H4 (cell line): ENCODE measurements around the gene AGBL1. TPM values are rescaled to one million over a fixed set of nuclear protein-coding genes. Genes with fewer than 3 reads are reported as not detected.

Experiments
- DNase-seq: peaks from one replicate; pipeline ENCODE4 v3.0.0-alpha.2; 2015; ENCODE audit warnings: low spot score
- total RNA-seq: library from RNA; depleted of rRNA; stranded (reverse); fragments of >200 nt; shearing (Covaris generic); gene quantifications from 2 replicates; pipeline ENCODE4 v1.2.3, GENCODE V29; 2014

AGBL1 gene
- total RNA-seq, 1 experiment from 2014 or later, result not detected

DNA sequence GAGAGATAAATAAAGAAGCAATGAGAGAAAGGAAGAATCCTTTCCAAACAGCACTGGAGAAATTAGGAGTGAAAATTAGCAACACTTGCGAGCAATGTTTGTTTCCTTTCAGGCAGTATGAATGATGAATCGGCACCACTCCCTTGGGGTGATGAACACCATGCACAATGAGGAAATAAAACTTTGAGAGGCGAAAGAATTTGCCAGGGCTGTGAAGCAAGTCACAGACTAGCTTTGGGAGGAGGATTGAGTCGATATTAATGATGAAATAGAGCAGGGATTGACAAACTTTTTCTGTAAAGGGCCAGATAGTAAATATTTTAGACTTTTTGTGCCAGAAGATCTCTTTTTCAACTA, 237.7 kb downstream of the AGBL1 start:
- no peak for DNase-seq

DNA sequence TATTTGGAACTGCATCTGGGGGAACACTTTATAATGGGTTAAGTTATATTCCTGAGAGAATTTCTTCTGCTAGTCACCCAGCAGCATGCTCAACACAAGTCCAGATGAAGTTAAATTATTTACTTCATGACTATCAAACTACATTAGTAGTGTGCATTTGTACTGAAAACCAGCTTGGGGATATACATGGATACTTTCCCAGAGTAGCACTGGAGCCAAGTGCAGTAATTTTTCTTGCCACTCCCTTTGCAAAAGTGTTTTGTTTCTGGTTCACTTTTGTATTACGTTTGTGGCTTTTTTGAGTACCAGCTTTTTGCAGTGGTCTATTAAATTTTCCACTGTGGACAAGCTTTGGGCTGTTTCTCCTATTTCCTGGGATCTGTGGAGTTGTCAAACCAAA, 243.0 kb downstream of the AGBL1 start:
- DNase-seq, result no peak

DNA sequence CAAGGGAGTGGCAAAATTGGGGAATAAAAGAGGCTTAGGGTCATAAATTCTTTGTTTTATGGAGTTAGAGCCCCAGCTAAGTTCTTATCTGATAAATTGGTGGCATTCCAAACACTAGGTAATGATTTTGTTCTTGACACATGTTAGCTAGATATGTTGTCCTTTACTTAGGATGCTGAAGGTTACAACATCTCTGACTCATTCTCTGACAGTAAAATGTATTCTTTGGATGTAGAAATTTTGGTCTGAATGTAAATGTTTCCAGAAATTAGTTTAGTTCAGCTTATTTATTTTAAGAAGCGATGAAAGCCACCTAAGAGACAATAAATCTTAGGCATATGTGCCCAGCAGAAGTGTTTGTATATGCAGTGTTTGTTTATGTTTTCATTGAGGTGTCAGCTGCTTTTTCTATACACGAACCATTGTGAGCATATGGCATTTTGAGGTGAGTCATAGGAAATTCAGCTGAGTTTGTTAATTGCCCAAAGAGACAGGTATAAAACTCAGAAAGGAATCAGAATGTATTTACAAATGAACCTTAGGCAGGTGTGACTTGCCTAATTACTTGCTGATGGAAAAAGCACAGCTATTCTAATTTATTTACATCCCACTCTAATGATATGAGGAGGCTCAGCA, 247.7 kb downstream of the AGBL1 start:
- DNase-seq, result no peak

DNA sequence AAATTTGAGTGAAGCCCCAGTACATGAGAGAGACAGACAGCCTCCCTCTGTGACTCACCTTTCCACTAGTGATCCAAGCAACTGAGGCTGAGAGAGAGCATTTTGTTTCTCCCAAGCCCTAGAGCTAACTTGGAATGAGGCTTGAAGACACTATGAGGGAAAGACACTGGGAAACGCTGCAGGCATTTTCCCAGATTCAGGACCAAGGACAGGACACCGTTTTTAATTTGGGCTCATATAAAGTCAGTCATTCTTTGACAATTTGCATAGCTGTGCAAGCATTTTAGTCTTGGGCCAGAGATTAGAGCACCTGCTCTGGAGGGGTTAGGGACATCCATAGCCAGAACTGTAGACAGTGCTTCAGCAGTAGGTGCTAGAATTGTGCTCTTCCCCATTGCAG, 249.0 kb downstream of the AGBL1 start:
- DNase-seq, result no peak

DNA sequence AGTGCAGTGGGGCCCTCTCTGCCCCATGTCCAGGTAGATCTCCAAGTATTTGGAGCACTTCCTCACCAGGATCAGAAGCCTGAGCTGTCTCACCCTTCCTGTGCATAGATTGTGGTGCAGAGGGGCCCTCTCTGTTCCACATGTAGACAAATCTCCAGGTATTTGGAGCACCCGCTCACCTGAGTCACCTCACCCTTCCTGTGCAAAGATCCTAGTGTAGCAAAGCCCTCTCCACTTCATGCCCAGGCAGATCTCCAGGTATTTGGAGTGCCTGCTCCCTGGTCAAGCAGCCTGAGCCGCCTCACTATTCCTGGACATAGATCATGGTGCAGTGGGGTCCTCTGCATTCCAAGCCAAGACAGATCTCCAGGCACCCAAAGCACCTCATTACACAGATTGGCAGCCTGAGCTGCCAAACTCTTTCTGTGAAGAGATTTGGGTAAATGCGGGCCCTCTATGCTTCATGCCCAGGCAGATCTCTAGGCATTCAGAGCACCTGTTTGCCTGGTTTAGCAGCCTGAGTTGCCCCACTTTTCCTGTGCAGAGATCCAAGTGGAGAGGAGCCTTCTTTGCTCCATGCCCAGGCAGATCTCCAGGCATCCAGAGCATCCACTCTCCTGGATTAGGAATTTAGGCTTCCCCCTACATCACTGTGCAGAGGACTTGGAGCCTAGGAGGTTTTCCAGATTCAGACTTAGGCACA, 249.8 kb downstream of the AGBL1 start:
- no peak for DNase-seq

DNA sequence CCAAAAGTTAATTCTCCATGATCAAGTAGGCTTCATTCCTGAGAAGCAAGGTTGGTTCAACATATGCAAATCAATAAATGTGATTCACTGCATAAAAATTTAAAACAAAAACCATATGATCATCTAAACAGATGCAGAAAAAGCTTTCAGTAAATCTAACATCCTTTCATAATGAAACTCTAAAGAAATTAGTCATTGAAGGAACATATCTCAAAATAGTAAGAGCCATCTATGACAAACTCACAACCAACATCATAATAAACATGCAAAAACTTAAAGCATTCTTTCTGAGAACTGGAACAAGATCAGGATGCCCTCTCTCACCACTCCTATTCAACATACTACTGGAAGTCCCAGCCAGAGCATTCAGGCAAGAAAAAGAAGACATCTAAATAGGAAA, 254.1 kb downstream of the AGBL1 start:
- no peak for DNase-seq

DNA sequence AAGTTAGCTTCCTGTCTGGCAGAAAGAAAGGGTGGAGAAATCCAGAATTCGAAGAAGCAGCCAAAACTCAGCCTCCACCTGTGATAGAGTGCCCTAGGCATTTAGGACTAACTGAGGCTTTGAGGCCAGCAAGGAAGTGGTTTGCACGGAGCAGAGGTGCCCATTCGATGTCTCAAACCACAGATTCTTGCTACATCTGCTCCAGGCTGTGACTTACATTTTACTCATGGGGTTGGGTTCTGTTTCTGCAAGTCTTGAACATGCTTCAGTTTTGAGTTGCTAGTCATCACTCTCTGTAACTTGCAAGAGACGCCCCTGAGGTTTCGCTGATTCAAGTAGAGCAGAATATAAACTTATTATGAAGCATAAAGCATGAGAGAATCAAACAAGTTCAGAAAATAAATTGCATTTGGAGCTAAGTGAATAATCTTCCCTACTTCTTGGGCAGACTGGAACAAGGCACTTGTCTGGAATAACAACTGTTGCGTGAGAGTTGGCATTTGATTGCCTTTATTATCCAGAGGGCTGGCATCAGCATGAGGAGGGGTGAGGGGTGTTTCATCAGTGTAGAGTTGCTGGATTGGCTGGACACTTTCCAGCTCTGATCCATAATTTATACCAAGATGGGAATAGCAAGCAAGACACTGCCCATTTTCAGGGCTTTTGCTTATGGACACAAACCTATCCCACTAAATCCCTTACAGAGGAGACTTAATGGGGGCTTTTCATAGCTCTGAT, 256.5 kb downstream of the AGBL1 start:
- DNase-seq, result no peak

DNA sequence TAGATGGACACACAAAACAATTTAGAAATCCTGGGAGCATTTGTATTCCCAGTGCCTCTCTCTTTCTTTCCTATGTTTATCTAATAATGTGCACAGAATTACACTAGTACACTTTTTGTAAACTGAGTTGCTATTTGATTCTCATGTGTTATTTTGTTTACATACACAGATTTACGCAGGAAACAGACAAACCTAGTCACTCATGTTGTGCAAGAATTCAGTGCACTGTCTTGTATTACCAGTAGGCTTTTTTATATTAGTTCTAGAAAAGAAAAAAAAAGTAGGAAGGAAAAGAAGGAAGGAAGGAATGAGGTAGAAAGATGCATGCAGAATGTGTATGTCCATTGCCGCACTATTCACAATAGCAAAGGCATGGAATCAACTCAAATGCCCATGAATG, 257.4 kb downstream of the AGBL1 start:
- no peak for DNase-seq

DNA sequence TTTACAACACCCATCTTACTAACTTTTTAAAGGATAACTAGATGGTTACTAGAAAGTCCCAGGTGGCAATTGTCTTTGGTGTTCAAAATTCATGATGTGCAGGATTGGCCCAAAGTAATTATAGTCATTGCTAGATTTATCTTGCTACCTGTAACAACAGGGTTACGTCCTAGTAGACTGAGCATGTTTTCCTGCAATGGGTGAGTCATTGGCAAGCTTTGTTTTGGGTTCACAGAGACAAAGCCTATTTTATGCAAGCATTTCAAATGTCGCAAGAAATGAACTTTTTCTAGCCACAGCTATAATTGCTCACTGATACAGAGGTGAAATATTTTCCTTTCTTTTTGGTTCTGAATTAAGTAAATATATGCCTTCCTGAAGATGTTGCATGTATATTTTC, 267.6 kb downstream of the AGBL1 start:
- DNase-seq, result no peak

DNA sequence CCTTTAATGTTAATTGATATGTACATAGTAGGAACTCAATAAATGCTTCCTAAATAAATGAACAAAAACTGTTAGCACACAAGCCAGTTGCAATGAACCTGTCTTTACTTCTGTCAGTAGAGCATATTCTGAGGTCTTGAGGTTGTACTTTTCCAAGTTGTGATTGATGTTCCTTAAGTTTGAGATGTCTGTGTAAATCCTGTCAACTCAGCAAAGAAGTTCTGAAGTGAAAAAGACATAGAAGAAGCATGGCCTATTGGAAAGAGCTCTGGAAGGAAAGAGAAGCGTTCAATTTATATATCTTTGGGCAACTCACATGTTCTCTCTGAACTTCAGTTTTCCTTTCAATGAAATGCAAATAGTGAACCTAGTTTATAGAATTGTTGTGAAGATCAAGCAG, 269.9 kb downstream of the AGBL1 start:
- DNase-seq, result no peak

DNA sequence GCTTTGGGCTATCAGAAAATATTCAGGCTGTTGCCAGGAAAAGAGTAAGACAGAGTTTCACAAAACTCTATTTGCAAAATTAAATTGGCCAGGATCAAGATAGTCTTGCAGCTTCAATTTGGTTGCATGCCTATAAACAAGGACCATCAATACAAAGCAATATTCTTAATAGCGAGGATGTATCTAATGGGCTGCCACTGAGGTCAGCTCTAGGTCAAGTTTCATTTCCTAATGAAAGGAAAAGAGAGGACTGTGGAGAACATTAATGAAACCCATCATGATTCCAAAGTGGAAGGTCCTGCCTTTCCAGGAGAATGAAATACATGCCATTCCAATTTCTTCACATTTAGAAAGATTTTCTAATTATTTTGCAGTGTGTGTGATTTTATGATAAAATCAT, 273.5 kb downstream of the AGBL1 start:
- no peak for DNase-seq

DNA sequence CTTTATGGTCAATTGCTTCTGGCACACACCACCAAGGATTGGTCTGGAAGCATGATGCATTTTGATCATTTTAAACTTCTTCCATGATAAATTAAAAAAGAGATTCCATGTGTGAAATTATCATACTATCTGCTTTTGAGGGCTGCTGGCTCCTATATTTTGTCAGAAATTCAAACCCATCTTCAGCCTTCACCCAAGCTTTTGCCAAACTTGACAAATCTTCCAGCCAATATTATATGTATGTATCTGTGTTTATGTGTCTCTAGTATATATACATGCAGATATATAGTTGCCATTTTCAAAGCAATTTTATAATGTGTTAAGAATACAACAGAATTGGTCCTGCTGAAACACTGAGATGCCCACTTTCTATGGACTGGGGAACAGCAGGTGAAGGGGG, 275.7 kb downstream of the AGBL1 start:
- no peak for DNase-seq

DNA sequence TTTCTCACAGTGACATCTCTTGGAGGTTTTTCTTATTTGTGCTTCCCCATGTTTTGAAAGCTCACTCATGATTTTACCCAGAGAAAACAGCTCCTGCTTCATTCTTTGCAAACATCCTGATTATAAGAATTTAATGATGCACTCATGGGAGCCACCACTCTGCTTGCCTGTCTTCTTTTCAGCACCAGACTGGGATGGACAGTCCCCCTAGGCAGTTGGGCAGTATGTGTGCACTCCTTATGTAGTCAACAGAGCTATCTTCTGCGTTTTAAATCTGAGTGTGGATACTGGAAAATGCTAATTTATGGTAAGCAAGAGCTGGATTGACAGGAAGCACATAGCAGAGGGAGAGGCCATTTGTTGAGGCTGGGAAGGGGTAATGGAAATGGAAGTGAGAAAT, 276.1 kb downstream of the AGBL1 start:
- no peak for DNase-seq

DNA sequence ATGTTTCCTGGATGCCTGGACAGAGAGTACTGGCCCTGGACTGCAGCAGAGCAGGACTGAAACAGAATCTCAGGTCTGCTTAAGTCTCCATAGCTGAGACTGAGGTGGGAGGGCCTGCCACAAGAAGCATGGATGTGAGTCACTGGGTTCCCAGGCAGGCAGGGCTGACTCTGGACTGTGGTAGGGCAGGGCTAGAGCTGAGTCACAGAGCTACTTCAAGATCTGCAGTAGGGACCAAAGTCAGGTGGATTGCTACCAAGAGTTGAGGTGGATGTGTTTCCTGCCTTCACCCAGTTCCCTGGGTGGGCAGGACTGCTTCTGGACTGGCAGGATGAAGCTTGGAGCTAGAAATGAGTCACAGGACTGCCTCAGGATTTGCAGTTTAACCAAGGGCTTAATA, 282.9 kb downstream of the AGBL1 start:
- no peak for DNase-seq

DNA sequence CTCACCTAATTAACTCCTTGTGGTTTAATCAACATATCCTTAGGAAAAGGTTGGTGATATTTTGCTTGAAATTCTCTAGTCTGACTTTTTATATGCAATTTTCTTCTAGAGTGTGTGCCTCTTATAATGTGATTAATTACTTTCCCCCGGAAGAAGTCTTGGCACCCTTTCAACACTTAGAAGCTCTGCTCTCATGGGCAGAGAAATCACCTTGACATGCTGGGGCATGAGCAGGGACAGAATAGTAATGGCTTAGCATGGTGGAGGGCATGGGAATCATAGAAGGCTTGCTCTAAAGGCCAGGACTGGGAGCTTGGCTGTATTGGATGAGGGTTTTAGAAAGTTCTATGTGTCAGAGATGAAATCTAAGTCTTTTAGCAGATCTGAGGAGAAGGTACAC, 293.5 kb downstream of the AGBL1 start:
- no peak for DNase-seq

DNA sequence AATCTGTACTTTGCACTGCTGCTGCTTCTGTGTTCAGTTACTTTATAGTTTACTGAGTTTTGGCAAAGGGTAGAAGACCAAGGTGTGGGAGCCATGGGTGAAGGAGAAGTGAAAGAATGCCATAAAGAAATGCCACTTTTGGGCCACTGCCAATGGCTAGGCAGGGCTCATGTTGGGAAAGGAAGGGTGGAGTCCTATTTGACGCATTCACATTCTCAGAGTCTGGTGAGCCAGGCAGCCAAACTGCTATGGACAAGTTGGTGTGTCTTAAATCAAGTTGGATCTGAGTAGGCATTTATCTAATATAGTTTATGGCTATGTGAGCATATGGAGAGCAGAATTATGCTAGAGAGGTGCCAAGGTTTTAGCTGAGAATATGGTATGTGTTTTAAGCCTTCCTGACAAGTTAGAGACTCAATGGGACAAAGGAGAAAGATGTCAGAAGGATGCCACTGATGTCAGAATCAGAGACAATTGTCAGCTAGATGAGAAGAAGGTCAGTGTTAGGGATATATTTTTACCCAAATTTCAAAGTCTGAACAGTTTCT, 296.1 kb downstream of the AGBL1 start:
- DNase-seq, result no peak

DNA sequence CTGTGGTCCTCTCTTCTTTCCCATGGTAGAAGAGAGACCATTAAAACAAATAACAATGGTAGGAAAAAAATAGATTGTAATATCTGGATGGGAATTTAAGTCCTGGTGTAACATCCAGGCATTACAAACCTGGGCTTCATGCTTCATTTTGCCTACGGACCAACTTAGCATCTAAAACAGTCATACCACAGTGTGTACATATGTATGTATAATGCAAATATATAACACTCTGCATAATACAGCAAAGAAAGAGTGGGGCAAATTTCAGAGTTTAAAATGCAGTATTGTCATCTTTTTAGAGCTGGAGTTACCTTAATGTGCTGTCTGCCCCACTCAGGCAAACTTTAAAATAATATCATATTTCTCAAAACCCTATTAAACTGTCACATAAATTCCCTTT, 298.2 kb downstream of the AGBL1 start:
- no peak for DNase-seq

DNA sequence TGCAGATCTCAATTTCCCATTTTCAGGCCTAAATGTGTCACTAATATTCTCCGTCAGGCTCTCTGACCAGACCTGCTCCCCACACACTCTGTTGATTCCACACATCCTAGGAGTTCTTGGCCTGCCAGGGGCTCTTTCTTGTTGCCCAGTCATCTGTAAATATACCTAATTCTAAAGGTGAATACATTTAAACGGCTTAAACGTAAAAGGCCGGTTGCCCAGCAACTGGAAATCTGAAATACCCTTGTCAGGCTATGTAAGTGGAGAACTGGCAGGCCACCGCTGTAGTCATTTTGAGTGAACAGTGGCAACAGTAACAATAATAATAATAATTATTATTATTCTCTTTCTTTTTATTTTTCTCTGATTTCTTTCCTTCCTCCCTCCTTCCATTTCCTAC, 302.7 kb downstream of the AGBL1 start:
- no peak for DNase-seq

DNA sequence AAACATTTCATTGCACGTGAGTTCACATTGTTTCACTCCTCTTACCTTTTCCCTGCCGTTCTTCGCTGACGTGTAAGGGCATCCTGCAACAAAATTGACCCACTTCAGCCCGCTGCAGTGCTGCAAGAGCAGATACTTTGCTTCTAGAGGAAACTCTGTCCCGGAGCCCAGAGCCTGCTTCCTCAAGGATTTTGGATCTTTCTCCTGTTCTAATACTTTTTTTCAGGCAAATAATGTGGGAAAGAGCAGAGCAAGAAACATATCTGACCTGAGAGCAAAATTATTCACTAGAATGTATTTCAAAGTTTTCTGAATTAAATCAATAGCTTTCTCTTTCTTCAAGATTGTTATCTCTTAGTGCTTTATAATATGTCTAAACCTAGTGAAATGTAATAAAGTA, 303.9 kb downstream of the AGBL1 start:
- no peak for DNase-seq

DNA sequence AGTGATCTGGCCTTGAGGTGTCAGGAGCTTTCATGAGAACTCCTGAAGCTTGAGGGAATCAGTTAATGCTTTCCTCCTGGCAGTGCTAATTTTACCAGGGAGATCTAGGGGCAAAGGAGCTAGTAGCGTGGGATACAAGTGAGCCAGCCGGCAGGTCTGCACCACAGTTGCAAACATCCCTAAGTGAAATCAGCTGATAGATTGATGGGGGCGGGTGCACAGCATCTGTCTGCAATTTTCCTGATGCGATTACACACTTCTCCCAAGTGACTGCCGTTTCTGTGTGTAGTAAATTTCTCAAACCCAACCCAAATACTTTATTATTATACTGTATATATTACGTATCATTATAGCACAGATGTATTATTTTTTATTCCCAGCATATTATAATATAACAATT, 304.5 kb downstream of the AGBL1 start:
- no peak for DNase-seq

DNA sequence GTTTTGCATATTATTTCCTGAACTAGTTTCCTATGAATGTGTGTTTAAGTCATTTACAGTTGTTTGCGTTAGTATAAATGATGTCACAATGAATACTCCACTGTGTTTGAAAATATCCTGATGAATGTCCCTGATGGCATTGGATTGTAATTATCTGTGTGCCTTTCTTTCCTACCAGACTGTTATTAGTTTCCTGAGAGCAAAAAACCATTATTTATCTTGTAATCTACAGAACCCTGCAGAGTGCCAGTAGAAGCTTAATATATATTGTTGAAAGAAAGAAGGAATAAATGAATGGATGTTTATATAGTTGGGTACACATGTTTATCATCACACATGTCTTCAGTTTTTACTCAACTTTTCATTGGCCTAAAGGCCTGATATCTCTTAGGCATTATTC, 312.6 kb downstream of the AGBL1 start:
- DNase-seq, result no peak

DNA sequence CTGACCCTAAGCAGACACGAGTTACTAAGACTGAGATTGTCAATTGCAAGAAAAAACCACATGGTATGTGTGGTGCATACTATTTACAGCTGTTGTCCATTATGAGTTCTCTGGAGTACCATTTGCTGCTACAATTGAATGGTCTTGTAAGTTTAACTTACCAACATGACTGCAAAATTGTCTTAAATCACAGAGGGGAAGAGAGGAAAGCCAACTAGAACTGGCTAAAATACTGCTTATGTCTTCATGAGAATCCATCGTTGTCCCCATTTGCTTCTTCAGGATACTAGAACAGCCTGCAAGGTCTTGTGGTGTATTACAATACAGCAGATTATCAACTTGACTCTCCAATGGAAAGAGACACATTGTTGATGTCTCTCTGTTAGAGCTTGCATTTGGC, 313.2 kb downstream of the AGBL1 start:
- DNase-seq, result no peak

DNA sequence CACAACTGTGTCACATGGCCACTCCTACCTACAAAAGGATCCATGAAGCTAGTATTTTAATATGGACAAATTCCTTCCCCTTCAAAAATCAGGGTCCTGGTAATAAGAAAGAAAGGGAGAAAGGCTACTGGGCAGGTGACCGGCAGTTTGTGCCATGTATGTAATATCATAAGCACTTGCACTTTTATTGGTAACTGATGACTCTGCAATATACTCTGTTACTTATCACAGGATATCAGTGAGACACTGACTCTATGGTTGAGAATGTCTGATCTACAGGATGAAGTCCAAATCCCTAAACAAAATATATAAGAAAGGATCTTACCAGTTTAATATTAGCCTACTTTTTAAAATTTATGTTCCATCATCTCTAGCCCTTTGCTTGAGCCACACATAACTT, 315.2 kb downstream of the AGBL1 start:
- no peak for DNase-seq
